HG03039 (cell line): ENCODE data around the gene DDX10.
"Not testable (repeated sequence)": the region's sequence is repeated elsewhere in the genome, so short reads cannot be mapped to it uniquely, and the experiment has no call there.

ENCODE experiments used
- ATAC-seq: cut with Tn5 transposase; IDR thresholded peaks from one replicate; pipeline ENCODE4 v1.9.1; 2021; ENCODE audit warnings: mild to moderate bottlenecking, moderate library complexity; ENCODE audit not compliant: unreplicated experiment

Gene DDX10

DNA sequence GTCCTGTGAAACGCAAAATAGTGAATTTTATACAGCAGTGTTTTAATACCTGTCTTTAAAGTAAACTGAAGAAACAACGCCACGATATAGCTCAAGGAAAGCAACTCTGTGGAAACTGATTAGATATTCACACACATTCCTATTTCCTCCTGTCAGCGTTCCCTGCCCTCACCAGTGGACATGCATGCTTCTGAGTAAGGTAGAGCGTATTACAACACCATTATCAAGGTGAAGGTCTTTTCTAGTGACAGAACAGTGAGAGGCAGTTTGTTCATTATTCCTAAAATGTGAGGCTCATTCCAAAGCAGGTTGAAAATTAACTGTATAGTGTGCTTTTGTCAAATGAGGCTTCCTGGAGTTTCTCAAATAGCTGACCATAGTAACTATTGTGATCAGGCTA lies 153.1 kb downstream of the DDX10 start:
- no peak for ATAC-seq

DNA sequence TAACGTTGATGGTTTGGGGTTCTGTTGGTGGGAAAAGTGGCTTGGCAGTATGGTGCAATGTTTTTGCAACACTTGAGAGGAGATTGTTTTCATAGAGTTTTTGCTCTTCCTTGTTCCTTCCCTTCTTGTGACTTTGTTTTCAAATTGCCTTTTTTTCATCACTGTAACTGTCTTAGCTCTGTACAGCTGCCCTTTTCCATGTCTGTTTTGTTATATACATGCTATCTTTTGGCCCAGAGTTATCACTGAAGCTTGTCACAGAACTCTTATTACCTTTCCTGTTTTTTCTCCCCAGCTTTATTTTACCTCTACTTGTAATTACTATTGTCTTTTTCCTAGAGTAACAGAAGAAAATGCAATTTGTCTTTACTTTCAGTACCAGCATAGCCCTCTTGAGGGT lies 154.1 kb downstream of the DDX10 start:
- ATAC-seq: no peak

DNA sequence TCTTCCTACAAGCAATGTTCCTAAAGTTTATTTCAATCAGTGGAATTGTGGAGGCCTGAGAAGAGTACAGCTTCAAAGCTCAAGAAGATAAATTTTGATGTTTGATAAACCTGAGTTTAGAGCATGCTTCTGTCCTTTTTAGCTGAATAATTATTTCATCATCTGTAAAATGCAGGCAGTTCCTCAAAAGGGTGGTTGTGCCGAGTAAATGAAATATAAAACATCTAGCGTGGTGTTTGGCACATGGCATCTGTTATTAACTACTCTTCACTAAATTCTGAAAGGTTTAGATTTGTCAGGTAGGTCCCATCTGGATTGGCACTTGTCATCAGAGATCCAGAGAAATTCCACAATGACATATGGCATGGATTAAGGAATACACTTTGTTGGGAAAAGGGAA lies 155.1 kb downstream of the DDX10 start:
- ATAC-seq: no peak

DNA sequence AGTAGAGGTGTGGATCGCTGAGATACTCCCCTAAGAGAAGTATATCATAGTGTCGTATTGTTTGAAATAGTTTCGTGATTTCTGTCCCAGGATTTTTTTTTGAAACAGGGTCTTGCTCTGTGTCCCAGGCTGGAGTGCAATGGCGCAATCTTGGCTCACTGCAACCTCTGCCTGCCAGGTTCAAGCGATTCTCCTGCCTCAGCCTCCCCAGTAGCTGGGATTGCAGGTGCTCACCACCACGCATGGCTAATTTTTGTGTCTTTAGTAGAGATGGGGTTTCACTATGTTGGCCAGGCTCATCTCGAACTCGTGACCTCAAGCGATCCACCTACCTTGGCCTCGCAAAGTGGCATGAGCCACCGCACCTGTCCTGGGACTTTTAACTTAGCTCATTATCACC lies 159.1 kb downstream of the DDX10 start:
- not testable (repeated sequence) for ATAC-seq

DNA sequence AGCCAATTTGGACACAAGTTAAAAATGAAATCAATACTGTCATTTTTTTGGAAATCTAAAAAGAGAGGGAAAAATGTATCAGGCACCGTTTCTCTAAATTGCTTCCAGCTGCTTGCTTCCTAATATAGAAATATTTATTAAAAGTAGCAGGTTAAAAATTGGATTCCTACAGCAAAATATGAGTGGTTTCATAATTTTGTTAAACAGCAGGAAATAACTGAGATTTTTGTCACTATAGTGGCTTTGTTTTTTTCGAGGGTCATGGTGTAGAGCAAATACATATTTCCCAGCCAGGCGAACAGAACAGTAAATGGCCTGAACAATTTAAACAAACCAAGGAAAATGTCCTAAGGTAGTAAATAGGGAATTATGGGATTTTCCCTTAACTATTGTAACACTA lies 159.7 kb downstream of the DDX10 start:
- no peak for ATAC-seq

DNA sequence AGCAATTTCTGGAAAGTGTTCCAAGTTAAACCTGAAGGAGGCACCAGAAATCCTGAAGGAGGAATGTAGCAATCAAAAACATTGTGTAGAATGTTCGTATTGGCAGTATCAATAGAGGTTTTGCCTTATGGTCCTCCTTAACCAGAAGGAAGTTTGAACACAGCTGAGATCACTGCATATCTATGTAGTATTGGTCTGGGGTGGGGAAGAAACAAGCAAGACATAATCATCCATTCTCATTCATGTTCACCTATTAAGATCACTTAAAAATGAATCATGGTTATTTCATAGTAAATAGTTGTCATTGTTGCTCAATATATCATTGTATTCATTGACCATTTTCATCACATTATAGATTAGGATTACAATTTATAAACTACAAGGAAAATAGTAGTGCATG lies 160.5 kb downstream of the DDX10 start:
- no peak for ATAC-seq

DNA sequence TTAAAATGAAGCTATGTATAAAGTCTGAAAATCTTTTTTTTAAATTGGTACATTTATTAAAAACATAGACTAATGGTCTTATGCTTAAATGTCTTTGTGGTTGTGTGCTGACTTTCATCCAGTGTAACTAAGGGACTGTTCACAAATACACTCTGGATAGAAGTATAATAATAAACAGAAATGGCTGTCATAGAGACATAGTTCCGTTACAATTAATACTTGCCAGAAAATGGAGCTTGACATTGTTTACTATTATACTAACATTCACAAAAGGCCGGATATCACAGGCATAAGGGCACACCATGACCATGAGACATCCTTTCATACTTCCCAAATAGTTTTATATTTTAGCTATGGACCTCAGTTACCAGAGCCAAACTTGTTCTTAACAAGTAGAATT lies 161.3 kb downstream of the DDX10 start:
- ATAC-seq: no peak

DNA sequence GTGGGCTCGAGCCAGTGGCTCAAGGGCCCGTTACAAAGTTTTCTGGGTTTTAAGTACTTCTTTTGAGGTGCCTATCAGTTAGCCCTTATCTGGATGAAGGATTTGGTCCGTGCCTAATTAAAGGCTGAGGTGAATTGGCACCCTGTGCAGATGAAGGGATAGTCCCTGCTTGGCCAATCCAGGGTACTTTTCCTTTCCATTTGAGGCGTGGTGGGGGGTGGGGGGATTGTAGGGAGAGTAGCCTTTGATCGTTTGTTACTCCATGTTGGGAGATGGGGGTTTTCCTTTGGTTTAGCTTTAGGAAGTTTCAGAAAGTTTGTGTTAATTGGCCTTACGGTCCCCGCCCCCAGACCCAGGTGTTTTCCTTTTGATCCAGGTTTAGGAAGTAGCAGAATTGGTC lies 170.8 kb downstream of the DDX10 start:
- no peak for ATAC-seq

DNA sequence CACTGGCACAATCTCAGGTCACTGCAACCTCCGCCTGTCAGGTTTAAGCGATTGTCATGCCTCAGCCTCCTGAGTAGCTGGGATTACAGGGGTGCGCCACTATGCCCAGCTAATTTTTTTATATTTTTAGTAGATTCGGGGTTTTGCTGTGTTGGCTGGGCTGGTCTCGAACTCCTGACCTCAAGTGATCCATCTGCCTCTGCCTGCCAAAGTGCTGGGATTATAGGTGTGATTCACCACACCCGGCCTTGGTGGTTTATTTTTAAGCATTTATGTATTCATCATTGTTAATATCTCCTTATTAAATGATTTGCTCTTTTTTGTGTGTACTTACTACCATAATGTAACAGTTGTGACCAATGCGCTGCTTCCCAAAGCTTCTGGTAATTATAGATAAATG lies 171.7 kb downstream of the DDX10 start:
- no peak for ATAC-seq

DNA sequence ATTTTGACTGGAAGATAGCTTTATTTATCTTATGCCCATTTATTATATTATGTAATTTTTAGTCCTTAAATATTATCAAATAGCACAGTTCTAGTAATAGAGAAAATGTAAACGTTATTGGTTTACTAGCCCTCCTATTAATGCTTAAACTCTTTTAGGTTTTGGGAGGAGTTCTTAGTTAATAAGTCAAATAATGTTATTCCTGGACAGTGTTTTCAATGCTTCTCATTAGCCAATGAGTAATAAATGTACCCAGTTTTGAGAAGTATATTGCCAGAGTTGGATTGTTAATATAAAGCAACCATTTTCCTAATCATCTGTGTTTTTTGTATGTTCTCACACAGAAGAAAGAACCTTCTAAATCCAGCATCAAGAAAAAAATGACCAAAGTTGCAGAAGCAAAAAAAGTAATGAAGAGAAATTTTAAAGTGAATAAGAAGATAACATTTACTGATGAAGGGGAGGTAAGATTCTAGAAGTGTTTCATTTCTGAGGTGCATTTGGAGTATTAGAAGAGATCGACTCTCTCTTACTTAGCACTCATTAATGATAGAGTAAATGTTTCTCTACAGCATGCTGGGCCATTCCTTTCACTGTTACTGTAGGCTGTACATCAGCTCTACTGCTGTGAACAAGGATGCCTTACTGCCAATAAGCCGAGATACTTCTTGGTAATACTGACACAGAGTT lies 173.4 kb downstream of the DDX10 start:
- no peak for ATAC-seq

DNA sequence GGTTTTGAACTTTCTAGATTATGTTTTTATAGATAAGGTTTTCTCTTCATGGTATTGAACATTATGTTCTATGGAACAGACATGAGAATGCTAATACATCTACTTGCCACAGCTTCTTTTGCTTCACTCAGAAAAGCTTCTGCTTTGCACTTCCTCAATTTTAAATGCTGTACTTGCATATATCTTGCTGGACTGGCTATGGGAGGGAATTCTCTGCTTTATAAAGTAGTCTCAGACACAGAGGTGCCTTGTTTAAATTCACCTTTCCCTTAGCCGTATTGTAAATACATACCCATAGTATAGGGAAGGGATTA lies 173.9 kb downstream of the DDX10 start:
- no peak for ATAC-seq

DNA sequence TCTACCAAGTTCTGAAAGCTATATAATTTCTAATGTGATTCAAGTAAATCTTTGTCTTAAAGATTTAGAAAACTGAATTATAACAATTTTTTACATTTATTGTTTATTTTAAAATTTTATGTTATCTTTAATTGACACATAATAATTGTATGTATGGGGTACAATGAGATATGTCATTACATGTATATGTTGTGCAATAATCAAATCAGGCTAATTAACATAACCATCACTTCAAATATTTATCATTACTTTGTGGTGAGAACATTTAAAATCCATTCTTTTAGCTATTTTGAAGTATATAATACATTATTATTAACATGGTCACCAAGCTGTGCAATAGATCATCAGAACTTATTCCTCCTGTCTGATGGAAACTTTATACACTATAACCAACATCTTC lies 181.1 kb downstream of the DDX10 start:
- ATAC-seq: no peak

DNA sequence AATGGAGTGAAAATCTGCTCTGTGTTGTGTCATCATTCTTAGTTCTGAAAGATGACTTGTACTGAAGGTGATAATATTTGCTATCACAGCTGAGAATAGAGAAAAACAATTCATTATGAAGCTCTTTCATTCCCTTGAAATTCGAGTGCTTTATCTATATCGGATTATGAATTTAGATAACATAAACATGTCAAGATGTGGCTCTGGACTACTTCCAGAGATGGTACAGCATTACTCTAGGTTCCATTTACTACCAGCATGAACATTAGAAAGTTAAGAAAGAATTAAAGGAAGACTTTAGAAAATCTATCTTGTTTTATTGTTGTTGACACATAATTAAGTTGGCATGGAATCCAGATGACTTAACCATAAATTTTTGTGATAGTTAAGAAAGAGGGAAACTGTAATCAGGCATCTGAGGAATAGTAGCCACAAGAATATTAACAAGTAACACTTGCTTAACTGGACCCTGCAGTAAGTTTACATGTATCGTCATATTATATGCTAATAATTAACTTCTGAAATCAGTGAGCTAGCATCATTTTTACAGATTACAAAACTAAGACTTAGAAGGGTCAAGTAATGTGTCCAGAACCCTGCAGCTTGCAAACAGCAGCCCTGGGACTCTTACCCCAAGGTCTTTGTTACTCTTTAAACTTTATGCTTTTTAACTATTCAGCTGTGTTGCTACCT lies 182.6 kb downstream of the DDX10 start:
- ATAC-seq: no peak

DNA sequence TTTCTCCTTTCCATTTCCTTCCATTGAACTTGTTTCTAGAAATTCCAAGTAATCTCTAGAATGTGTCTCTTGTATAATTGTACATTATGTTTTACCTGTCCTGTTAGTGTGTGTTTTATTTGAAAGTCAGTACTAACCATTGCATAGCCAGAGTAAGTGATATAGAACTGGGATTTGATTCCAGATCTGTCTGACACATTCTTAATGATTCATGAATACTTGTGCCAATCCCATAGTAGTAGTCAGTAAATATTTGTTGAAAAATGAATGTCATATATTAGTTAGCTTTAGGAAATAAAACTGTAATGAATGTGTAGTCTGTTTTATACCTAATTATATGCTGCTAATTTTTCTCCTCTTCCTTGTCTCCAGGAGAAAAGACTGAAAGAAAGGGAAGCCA lies 186.9 kb downstream of the DDX10 start:
- ATAC-seq: no peak

DNA sequence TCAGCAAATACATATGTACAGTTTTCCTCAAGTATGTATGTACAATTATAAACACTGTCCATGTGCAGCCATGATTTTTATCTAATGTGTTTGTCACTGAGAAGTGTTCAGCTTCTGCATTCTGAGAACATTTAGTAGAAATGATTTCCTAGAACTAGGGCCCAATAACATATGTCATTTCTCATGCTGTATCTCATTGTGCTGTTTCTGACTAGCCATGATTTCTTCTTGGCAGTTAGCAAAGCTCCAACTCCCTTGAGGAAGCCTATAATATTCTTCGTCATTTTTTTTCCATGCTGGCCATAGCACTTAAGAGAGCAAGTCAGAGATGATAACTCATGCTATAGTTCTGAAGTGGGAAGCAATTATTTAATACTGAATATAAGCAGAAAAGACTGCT lies 187.8 kb downstream of the DDX10 start:
- no peak for ATAC-seq

DNA sequence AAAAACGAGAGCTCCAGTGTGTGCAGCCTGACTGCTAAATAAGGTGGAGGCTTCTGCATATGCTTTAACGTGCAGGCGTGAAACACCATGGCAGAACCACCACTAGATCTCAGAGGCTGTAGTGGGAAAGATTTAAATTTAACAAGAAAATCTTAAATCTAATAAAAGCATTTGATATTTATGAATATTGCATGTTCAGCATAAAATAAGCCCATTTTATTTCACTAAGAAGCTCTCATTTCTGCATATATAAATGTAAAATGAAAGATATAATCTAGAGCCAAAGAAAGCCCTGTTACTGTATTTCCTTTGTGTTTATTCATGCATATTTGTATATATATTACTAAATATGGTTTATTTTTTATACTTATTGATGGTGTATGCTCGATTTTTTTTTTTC lies 188.3 kb downstream of the DDX10 start:
- no peak for ATAC-seq

DNA sequence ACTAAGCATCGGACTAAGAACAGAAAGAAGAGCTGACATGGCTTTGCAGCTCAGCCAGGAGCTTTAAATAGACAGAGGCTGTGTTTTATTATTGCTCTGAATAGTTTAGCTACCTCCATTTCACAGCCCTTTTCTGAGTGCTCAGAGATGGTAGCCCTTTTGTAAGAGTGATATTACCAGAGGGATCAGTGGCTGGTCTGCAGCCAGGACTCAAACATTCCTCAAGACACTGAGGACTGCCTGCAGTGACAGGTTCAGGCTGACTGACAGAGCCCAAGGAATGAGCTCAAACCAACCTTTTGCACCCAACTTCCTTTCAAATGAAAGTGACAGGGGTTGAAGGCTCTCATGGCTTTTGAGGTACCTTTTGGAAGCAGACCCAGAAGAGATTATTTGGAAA lies 189.0 kb downstream of the DDX10 start:
- peak; percentile 33 for ATAC-seq

DNA sequence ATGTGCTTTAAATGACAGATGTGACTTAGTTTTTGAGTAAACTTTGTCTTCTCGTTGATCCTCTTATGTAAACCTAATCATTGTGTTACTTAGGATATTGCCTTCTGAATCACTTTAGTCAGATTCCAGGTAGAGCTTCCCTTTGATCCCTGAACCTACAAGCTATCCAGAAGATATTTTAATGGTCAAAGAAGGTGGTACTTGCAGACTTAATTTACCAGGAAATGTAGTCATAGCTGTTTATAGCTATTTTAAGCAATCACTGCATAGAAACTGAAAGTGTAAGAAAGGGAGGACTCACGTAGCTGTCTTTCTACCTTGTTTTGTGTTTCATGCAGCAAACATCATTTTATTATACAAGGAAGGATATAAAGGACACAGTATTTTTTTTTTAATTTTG lies 189.5 kb downstream of the DDX10 start:
- peak; percentile 93 for ATAC-seq

DNA sequence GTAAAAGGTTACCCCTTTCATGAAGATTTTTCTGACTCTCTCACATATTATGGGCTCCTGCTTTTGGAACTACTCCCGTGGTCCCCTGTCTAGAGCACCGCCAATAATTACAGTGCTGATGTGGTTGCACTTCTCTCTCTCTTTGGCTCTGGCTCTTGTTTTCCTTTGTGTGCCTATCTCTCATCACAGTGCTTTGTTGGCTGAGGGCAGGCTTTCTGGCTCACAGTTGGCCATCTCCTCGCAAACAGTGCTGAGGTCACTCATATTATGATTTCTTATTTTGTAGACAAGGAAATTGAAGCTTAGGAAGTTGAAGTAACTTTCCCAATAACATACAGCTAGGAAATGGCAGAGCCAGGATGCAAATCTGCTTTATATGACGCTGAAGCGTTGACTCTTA lies 192.5 kb downstream of the DDX10 start:
- ATAC-seq: no peak

DNA sequence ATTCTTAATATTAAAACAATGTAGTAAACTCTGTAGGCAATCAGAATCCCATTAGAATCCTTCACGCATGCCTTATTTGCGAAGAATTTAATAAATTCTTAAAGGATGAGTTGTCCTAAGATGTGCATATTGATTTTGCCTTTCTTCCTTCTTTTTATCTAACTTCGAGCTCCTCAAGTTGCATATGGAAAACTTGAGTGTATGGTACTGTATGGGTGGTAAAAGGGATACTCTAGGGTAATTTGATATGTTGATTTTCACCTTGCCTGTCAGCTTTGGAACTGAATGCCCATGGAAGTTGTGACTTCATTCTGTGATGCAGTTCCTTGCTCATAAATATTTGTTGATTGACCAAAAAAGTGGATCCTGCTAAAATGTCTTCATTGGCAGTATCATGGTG lies 193.8 kb downstream of the DDX10 start:
- no peak for ATAC-seq

DNA sequence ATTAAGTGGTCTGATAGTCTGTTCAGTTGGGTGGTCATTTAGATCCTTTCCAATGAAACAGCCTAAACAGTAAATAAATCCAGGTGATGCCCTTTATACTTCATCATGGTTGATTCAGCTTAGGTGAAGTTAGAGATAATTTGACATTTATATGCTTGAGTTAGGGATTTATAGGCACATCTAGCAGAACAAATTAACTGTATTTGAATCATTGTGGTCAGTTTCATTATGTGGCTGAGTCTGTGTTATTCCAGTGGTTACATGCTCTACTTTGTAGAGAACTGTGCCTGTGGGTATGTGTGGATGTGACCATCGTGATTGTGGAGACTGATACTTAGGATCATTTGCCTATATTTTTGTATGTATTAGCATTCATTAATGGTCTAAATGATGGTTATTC lies 194.6 kb downstream of the DDX10 start:
- ATAC-seq: no peak

DNA sequence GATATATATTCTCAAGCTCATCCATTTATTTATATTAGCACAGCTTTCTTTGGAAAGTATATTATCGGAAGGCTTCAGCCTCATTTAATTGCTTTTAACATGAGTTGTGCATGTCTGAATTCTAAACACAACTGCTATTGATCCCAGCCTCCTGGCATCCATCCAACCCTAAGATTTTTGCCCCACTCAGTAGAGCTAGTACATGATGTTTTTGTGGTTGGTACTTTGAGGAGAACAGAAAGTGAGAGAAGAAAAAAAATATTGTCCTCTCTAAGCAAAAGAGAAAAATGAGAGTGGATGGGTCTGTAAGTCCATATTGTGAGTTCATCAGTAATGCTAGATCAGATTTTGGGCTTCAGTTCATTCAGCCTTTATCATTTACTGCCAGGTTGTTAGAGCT lies 198.7 kb downstream of the DDX10 start:
- ATAC-seq: no peak

DNA sequence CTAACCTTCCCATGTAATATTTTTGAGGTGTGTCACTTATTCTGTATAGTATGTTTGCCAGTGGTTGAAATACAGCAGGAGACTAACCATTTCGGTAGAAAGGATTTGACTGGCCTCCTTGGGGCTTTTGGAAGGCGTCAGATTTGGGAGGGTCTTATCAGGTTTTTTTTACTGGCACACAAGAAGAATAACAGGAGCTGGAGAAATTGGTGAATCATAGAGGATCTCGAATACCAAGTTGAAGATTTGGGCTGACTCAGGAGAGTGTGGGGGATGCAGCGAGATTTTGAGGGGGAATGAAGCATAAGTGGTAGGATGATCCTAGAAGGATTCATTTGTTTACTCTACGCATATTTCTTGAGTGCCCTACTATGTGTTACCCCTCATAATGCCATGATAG lies 200.5 kb downstream of the DDX10 start:
- no peak for ATAC-seq
